ENCODE data around the gene ZBTB7B.

Gene ZBTB7B

DNA sequence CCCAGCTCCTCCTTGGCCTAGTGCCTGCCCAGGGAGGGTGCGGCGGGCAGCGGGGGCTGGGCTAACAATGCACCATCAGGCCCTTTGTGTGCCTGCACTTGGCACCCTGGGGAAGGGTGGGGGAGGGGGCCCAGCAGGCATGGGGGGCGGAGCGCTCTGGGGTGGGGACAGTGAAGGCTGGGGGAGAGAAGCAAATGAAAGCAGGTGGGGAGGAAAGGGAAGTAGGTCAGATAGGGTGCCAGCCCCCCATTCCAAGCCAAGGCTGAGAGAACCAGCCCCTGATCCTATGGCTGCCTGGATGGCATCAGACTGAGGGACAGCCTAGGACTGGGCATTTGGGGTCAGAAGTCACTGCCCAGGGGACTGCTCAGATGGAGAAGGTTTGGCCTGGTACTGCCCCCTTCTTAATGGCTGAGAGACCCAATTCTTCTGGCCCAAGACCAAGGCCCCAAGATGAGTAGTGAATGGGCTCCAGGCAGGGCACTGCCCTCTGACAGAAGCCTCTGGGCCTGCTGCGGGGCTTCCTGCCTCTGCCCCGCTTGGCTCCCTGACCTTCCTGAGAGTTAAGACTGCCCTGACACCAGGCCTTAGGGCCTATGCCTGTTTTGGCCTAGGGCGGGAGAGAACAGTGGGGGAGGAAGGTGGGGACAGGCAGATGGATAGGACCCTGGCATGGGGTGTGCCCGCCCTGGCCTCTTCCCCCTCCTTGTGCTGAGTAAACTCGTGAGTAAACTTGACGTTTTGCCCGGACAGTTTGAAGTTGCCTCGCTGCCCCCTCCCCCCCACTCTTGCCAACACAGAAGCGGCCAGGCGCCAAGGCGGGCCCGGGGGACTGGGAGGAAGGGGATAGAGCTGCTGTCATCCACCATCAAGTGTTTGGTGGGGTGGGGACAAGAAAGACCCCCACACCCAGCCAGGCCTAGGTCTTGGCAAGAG, 2.7 kb downstream of the ZBTB7B start:
- H3K4me3 ChIP-seq (ENCODE audit: low read length), result peak overlapping the region; percentile 89
- TF ChIP-seq, protein P1, sequence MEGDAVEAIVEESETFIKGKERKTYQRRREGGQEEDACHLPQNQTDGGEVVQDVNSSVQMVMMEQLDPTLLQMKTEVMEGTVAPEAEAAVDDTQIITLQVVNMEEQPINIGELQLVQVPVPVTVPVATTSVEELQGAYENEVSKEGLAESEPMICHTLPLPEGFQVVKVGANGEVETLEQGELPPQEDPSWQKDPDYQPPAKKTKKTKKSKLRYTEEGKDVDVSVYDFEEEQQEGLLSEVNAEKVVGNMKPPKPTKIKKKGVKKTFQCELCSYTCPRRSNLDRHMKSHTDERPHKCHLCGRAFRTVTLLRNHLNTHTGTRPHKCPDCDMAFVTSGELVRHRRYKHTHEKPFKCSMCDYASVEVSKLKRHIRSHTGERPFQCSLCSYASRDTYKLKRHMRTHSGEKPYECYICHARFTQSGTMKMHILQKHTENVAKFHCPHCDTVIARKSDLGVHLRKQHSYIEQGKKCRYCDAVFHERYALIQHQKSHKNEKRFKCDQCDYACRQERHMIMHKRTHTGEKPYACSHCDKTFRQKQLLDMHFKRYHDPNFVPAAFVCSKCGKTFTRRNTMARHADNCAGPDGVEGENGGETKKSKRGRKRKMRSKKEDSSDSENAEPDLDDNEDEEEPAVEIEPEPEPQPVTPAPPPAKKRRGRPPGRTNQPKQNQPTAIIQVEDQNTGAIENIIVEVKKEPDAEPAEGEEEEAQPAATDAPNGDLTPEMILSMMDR (IDR thresholded peaks at IDR 0.05; ENCODE audit: insufficient read depth, low read depth, low read length, missing control alignments), result no peak
- DNase-seq (ENCODE audit: low read depth), result peak; percentile 63

DNA sequence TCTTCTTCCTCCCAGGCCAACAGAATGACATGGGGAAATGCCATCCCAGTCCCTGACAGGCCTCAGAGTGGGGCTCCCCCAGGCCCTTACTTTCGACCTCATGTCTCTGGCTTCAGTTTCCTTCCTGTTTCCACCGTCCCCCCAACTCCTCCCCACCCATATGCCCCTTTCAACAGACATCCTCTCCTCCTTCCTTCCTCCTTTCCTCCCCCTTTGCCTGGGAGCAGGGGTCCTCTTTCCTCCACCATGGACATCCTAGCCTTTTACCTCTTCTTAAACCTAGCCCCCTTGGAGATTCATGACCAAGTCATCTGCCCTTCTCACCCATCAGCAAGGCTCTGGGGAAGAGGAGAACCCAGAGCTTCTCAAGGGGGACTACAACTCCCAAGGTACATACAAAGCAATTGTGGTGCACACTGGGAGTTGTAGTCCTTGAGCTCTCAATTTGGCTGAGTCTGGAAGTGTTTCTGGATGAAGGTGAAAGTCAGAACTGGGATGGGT, 4.0 kb downstream of the ZBTB7B start:
- peak overlapping the region; percentile 64 for H3K4me3 ChIP-seq (ENCODE audit: low read length)
- TF ChIP-seq, protein P1 (IDR thresholded peaks at IDR 0.05; ENCODE audit: insufficient read depth, low read depth, low read length, missing control alignments), result no peak
- DNase-seq (ENCODE audit: low read depth), result no peak

DNA sequence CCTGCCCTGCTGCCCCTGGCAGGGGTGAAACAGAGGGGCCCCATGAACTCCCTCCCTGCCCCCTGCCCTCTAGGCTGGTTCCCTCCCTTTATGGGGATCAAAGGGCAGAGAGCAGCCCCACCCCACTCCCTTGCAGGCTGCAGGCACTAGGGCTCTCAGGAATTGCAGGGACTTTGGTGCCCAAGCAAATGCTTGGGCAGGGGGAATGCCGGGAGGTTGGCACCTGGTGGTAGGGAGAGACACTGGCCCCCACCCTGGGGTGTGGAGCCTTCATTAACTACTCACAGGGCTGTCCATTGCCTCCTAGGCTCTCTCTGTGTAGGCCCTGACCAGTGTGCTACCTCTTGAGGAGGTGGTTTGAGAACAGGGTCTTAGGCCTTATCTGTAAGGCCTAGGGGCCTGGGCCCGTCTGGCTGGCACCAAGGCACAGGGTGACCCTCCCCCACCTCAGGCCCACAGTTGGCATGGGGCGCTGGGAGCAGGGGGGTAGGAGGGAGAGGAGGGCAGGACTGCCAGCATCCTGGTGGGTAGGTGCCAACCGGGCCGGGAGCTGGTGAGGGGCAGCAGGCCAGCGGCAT, 4.7 kb downstream of the ZBTB7B start:
- H3K4me3 ChIP-seq (ENCODE audit: low read length), result peak overlapping the region; percentile 64
- TF ChIP-seq, protein P1 (IDR thresholded peaks at IDR 0.05; ENCODE audit: insufficient read depth, low read depth, low read length, missing control alignments), result no peak
- no peak for DNase-seq (ENCODE audit: low read depth)

DNA sequence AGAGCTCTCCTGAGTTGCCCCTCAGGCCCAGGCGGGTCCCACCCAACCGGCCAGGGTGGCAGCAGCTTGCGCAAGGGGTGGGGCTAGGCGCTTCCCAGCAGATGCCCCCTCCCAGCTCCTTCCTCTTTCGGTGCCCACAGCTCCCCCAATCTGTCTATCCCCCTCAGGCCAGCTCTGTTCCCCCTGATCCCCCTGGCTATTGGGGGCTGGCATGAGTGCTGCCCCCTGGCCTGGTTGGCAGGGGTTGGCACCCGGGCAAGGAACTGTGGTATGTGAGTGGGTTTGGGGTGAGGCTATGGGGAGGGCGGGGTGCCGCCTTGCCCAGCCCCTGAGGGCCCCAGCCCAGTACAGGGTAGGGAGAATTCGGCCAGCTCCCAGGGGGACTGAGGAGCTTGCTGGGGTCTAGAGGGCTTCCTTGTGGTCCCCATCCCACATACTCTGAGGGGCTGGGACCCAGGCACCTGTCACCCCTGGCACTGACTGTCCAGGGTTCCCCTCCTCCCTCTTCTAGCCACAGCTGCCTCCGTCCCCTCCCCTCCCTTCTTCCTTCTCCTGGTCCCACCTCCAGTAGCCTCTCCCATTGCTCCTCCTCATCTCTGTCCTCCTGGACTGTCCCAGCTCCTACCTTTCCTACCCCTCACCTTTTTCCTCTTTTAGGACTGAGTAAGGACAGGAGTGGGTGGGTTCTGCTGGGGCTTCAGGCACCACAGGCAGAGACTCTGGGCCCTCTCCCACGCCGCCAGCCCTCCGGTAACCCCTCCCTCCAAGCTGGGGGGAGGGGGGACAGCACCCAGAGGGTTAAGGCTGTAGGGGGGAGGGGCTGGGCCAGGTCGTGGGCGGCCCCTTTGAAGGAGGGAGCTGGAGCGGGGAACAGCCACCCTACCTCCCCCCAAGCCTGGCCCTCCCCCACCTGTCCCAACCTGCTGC, 5.7 kb downstream of the ZBTB7B start:
- no peak for DNase-seq (ENCODE audit: low read depth)
- TF ChIP-seq, protein P1 (IDR thresholded peaks at IDR 0.05; ENCODE audit: insufficient read depth, low read depth, low read length, missing control alignments), result no peak
- peak overlapping the region; percentile 64 for H3K4me3 ChIP-seq (ENCODE audit: low read length)

DNA sequence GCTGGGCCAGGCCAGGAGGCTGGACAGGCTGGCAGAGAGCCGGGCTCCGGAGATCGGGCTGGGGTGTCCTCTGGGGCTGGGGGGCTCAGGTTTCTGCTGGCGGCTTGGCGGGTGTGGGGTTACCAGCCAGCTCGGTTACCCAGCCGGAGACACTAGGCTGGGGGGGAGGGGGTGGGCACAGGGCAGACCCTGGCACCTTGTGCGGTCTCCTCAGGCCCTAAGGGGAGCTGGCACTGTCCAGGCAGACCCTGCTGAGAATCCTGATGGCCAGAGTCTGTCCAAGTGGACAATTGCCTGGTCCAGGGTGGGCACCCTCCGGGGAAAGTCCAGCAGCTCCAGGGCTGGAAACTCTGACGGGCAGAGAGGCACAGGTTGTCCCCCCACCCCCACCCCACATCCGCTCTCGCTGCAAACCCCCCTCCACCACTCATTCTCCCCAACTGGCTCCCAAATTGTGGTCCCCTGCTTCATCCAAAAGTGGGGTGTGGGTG, 6.7 kb downstream of the ZBTB7B start:
- TF ChIP-seq, protein P1 (IDR thresholded peaks at IDR 0.05; ENCODE audit: insufficient read depth, low read depth, low read length, missing control alignments), result no peak
- H3K4me3 ChIP-seq (ENCODE audit: low read length), result peak overlapping the region; percentile 64
- DNase-seq (ENCODE audit: low read depth), result no peak

DNA sequence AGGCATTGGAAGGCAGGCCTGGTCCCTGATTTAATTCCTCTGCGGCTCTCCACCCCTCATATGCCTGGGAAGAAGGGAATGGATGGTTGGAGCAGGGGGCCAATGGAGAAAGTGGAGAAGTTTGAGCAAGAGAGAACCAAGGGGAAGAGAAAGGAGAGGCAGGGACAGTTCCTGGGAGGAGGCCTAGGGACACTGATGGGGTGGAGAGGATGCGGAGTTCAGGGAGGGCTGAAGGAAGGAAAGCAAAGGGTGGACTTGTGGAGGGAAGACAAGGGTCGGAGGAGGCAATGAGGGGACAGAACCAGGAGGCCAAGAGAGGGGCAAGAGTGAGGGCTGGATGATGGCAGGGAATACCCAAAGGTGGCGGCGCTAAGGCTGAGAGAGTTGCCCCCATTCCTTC, 7.1 kb downstream of the ZBTB7B start:
- TF ChIP-seq, protein P1 (IDR thresholded peaks at IDR 0.05; ENCODE audit: insufficient read depth, low read depth, low read length, missing control alignments), result no peak
- no peak for DNase-seq (ENCODE audit: low read depth)
- H3K4me3 ChIP-seq (ENCODE audit: low read length), result peak overlapping the region; percentile 64
